ENCODE results near the gene CD9.

DNA sequence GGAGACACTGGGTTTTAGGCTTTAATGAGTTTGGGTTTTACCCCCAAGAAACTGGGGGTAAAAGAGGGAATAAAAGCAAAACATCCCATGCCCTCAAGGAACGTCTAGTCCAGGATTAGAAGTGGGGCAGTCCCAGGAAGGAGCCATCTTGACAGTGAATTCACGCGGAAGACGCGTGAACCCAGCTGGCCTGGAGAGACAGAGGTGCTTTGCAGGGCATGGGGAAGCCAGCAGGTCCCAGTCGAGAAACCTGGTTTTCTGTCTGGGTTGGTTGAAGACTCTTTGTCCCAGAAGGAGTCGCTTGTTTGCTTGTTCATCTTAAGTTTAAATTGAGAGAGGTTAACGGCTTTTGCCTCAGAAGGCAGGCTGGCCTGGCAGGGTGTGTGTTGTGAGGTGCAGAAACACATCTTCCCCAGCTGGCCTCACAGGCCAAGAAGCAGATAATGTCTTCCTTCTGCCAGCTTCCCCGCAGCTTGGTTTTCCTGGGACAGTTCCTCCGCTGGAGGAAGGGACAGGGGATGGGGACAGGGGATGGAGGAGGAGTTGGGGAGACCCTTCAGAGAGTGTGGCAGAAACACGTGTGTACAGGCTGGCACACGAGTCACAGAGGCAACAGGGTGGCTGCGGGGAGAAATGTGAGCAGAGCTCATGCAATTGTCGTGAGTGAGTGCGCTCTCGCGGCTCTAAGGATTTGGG, 18.5 kb upstream of the CD9 start:
- TF ChIP-seq TAF1 (IDR thresholded peaks at IDR 0.05; ENCODE audit: low read depth) (no peak), SMC3 (conservative IDR thresholded peaks at IDR 0.05; ENCODE audit: poor library complexity) (no peak), EP300 (conservative IDR thresholded peaks at IDR 0.05; ENCODE audit: poor library complexity, severe bottlenecking) (no peak)
- TF ChIP-seq, protein P1, sequence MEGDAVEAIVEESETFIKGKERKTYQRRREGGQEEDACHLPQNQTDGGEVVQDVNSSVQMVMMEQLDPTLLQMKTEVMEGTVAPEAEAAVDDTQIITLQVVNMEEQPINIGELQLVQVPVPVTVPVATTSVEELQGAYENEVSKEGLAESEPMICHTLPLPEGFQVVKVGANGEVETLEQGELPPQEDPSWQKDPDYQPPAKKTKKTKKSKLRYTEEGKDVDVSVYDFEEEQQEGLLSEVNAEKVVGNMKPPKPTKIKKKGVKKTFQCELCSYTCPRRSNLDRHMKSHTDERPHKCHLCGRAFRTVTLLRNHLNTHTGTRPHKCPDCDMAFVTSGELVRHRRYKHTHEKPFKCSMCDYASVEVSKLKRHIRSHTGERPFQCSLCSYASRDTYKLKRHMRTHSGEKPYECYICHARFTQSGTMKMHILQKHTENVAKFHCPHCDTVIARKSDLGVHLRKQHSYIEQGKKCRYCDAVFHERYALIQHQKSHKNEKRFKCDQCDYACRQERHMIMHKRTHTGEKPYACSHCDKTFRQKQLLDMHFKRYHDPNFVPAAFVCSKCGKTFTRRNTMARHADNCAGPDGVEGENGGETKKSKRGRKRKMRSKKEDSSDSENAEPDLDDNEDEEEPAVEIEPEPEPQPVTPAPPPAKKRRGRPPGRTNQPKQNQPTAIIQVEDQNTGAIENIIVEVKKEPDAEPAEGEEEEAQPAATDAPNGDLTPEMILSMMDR (IDR thresholded peaks at IDR 0.05; ENCODE audit: poor library complexity, severe bottlenecking), result no peak
- TF ChIP-seq, protein P2, sequence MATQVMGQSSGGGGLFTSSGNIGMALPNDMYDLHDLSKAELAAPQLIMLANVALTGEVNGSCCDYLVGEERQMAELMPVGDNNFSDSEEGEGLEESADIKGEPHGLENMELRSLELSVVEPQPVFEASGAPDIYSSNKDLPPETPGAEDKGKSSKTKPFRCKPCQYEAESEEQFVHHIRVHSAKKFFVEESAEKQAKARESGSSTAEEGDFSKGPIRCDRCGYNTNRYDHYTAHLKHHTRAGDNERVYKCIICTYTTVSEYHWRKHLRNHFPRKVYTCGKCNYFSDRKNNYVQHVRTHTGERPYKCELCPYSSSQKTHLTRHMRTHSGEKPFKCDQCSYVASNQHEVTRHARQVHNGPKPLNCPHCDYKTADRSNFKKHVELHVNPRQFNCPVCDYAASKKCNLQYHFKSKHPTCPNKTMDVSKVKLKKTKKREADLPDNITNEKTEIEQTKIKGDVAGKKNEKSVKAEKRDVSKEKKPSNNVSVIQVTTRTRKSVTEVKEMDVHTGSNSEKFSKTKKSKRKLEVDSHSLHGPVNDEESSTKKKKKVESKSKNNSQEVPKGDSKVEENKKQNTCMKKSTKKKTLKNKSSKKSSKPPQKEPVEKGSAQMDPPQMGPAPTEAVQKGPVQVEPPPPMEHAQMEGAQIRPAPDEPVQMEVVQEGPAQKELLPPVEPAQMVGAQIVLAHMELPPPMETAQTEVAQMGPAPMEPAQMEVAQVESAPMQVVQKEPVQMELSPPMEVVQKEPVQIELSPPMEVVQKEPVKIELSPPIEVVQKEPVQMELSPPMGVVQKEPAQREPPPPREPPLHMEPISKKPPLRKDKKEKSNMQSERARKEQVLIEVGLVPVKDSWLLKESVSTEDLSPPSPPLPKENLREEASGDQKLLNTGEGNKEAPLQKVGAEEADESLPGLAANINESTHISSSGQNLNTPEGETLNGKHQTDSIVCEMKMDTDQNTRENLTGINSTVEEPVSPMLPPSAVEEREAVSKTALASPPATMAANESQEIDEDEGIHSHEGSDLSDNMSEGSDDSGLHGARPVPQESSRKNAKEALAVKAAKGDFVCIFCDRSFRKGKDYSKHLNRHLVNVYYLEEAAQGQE (IDR thresholded peaks at IDR 0.05; ENCODE audit: borderline replicate concordance), result no peak
